Upper lobe of left lung (tissue), 4 donors: ENCODE data around the gene LANCL3.

Experiments used
- CTCF ChIP-seq, 6 experiments: fragments of 450-650 bp in 4 of 6; fragments of 200-600 bp in 2 of 6; sonication (generic) in 2 of 6; IDR thresholded peaks; one replicate each; pipeline ENCODE4 v1.5.1; 2016 to 2019; ENCODE audit warnings: antibody characterized with exemption in 6 of 6
- EP300 ChIP-seq, 4 donors: sonication (generic); formaldehyde crosslinking; IDR thresholded peaks; one replicate each; pipeline ENCODE4 v1.5.1; 2017; ENCODE audit warnings: antibody characterized with exemption in 4 of 4, control low read depth in 2 of 4
- POLR2A ChIP-seq, 4 donors: fragments of 450-650 bp; IDR thresholded peaks; one replicate each; pipeline ENCODE4 v1.5.1; 2016 to 2017; ENCODE audit warnings: antibody characterized with exemption in 4 of 4, mild to moderate bottlenecking in 2 of 4

GRCh38 chrX:37677243-37677642, 105.8 kb downstream of the LANCL3 start:
- no peak for TF ChIP-seq CTCF (IDR thresholded peaks at IDR 0.05)
- TF ChIP-seq POLR2A (IDR thresholded peaks at IDR 0.05), result no peak
- no peak for TF ChIP-seq EP300 (IDR thresholded peaks at IDR 0.05)
